Posterior cingulate gyrus (tissue), 11 donors: Measurements from ENCODE around the gene PCDHGA12.

ENCODE experiments used
- DNase-seq, 10 donors: peaks; one replicate each; pipeline versions ENCODE4 v3.0.0 to v3.0.0-alpha.2; 2020 to 2021; ENCODE audit warnings: mixed read lengths in 3 of 10
- intact Hi-C: fragments of 100-400 bp; cut with DNase I; formaldehyde crosslinking; loops from one replicate; pipeline ENCODE4 v1.15.1; 2023

The PCDHGA12 gene

DNA sequence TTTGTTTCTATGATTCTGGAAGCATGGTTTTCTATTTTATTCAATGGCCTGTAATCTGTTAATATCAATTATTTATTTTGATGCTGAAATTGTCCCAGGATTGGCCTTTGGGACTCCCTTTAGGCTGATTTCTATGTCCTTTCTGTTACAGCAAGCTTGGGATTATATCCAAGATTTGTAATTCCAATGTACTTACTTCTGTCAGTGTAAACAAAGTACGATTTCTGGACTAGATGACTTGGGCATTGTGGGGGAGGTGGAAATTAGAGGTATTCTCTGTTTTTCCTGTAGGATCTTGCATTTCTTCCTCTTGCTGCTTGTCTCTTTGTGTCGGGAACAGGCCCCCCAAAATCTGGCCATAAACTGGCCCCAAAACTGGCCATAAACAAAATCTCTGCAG is 3.7 kb downstream of the PCDHGA12 start:
- intact Hi-C loops = no loop called here

GRCh38 chr5:141437221-141437620 is 6.9 kb downstream of the PCDHGA12 start:
- intact Hi-C loops = no loop called here
- no peak for DNase-seq

More for the DNA sequence above, 3.7 kb downstream of the PCDHGA12 start:
- DNase-seq = no peak

DNA sequence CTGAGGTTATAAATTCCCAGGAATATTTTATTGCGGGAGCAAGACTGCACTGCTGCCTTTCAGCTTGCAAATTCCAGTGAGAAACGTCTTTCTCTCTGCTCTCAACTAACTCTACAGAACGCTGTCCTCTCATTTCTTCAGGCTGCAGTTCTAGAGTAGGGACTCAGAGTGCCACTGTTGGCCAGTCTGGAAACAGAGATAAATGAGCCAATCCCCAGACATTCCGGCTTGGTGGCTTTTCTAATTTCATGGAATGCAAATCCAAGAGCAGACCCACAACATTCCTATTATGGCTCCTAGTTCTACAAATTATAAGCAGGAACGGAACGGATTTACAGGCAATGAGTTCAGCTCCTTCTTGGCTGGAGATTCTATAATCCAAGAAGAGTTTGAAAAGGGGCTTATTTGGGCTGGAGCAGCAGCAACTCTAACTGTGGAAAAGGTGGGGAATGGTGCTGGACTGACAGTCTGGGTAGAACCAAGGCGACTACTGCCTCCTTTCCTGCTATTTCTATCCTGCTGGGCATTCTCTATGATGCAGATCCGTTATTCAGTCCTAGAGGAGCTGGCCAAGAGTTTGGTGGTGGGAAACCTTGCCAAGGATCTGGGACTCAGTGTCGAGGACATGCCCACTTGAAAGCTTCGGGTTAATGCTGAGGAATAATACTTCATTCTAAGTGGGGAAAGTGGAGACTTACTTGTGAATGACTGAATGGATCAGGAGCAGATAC is 9.3 kb downstream of the PCDHGA12 start:
- intact Hi-C loops = no loop called here
- no peak for DNase-seq

DNA sequence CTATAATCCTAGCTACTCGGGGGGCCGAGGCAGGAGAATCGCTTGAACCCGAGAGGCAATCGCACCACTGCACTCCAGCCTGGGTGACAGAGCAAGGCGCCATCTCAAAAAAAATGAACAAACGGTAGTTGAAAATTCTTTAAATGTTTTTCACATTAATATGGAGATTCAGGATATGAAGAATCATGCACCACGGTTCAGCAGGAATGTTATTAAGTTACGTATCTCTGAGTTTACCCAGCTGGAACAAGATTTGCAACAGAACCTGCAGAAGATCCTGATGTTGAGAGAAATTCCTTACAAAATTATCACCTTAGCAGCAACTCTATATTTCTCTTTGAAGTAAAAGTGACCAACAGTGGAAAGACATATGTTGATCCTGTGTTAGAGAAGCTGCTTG is 10.0 kb downstream of the PCDHGA12 start:
- intact Hi-C loops = no loop called here
- no peak for DNase-seq

- intact Hi-C loops = no loop called here
- peak in 1 of 10 donors; percentile 80 for DNase-seq
Measured at GRCh38 chr5:141441571-141442170, 11.4 kb downstream of the PCDHGA12 start.

- DNase-seq = no peak
- intact Hi-C loops = no loop called here
Measured at GRCh38 chr5:141465351-141465750, 35.0 kb downstream of the PCDHGA12 start.

- DNase-seq = peak; percentile 67 to 98 (median 88)
- intact Hi-C loops = loop anchor here (2.0 kb wide), 1 partner anchor 49 kb away; no protein-coding TSS in a partner anchor
Measured at GRCh38 chr5:141475625-141476131, 45.4 kb downstream of the PCDHGA12 start, which contains the start of gene PCDHGC3. PCDHGC3 (plus strand) TSS chr5:141475966; CDS start chr5:141476117, 151 bp downstream.

GRCh38 chr5:141476132-141476911 is 46.0 kb downstream of the PCDHGA12 start:
- DNase-seq = peak in 6 of 10 donors; percentile 42 to 91 (median 74)
- intact Hi-C loops = no loop called here

DNA sequence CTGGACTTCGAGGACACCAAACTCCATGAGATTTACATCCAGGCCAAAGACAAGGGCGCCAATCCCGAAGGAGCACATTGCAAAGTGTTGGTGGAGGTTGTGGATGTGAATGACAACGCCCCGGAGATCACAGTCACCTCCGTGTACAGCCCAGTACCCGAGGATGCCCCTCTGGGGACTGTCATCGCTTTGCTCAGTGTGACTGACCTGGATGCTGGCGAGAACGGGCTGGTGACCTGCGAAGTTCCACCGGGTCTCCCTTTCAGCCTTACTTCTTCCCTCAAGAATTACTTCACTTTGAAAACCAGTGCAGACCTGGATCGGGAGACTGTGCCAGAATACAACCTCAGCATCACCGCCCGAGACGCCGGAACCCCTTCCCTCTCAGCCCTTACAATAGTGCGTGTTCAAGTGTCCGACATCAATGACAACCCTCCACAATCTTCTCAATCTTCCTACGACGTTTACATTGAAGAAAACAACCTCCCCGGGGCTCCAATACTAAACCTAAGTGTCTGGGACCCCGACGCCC is 46.8 kb downstream of the PCDHGA12 start:
- intact Hi-C loops = no loop called here
- no peak for DNase-seq

DNA sequence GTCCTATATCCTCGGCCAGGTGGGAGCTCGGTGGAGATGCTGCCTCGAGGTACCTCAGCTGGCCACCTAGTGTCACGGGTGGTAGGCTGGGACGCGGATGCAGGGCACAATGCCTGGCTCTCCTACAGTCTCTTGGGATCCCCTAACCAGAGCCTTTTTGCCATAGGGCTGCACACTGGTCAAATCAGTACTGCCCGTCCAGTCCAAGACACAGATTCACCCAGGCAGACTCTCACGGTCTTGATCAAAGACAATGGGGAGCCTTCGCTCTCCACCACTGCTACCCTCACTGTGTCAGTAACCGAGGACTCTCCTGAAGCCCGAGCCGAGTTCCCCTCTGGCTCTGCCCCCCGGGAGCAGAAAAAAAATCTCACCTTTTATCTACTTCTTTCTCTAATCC is 47.5 kb downstream of the PCDHGA12 start:
- DNase-seq = no peak
- intact Hi-C loops = no loop called here

GRCh38 chr5:141478321-141478945 is 48.1 kb downstream of the PCDHGA12 start:
- peak in 1 of 10 donors; percentile 81 for DNase-seq
- intact Hi-C loops = no loop called here

- intact Hi-C loops = no loop called here
- no peak for DNase-seq
Measured at GRCh38 chr5:141479776-141480175, 49.5 kb downstream of the PCDHGA12 start.
